Naive thymus-derived CD4-positive, alpha-beta T cell (primary cell): ENCODE measurements around the gene ZNF615. TPM values are rescaled to one million over a fixed set of nuclear protein-coding genes. Genes with fewer than 3 reads are reported as not detected.
A peak's percentile ranks its signal among the peaks of the same experiment; 100 is the strongest.
"Not testable (repeated sequence)": the region's sequence is repeated elsewhere in the genome, so short reads cannot be mapped to it uniquely, and the experiment has no call there.

ENCODE experiments used
- ATAC-seq: fragments of 150-1000 bp; cut with Tn5 transposase; 2 replicates; pipeline ENCODE4 v1.10.0; 2021; ENCODE audit warnings: mild to moderate bottlenecking, moderate library complexity
- CTCF ChIA-PET: fragments of 350-600 bp; sonication (Branson Sonifier 250); formaldehyde crosslinking; loops from one replicate; lab custom pipeline; 2021; ENCODE audit warnings: antibody characterized with exemption; lab: Charles Lee
- POLR2A ChIA-PET: fragments of 350-600 bp; sonication (Branson Sonifier 250); formaldehyde crosslinking; loops from one replicate; lab custom pipeline; 2021; ENCODE audit warnings: antibody characterized with exemption, inconsistent platforms; lab: Charles Lee
- DNase-seq, 9 donors: peaks; one replicate each; pipeline versions ENCODE4 v3.0.0 to v3.0.0-alpha.2; 2020 to 2022; ENCODE audit warnings: mixed read lengths in 1 of 9
- H3K27ac ChIP-seq: one replicate; pipeline ENCODE4 v1.7.0; 2013; ENCODE audit warnings: mild to moderate bottlenecking, low read depth, low read length, moderate library complexity
- H3K27me3 ChIP-seq, 2 donors: one replicate each; pipeline ENCODE4 v1.7.0; 2013; ENCODE audit warnings: low read length in 2 of 2, mild to moderate bottlenecking in 2 of 2, moderate library complexity in 2 of 2; ENCODE audit not compliant: control insufficient read depth in 2 of 2, insufficient read depth in 2 of 2
- H3K36me3 ChIP-seq, 3 experiments: 1 replicate in 2 of 3; 2 replicates in 1 of 3; pipeline ENCODE4 v1.7.0; 2013; ENCODE audit warnings: low read length in 3 of 3, mild to moderate bottlenecking in 3 of 3, moderate library complexity in 1 of 3; ENCODE audit not compliant: insufficient read depth in 3 of 3, control insufficient read depth in 2 of 3
- H3K4me1 ChIP-seq, 2 donors: one replicate each; pipeline ENCODE4 v1.7.0; 2013; ENCODE audit warnings: low read length in 2 of 2, mild to moderate bottlenecking in 2 of 2, moderate library complexity in 1 of 2; ENCODE audit not compliant: control insufficient read depth in 2 of 2, insufficient read depth in 2 of 2
- H3K4me3 ChIP-seq: 2 replicates; pipeline ENCODE4 v1.7.0; 2013; ENCODE audit warnings: mild to moderate bottlenecking, low read length
- H3K9me3 ChIP-seq, 3 experiments: 1 replicate in 2 of 3; 2 replicates in 1 of 3; pipeline ENCODE4 v1.7.0; 2013; ENCODE audit warnings: low read length in 3 of 3; ENCODE audit not compliant: control insufficient read depth in 2 of 3
- H3K27ac Mint-ChIP-seq, 9 donors: one replicate each; pipeline ENCODE4 v1.8.0; 2020 to 2022; ENCODE audit warnings: mixed read lengths in 9 of 9, mild to moderate bottlenecking in 8 of 9, moderate library complexity in 5 of 9, inconsistent platforms in 2 of 9
- H3K27me3 Mint-ChIP-seq, 5 donors: one replicate each; pipeline ENCODE4 v1.8.0; 2021 to 2022; ENCODE audit warnings: mixed read lengths in 5 of 5, mild to moderate bottlenecking in 1 of 5
- H3K36me3 Mint-ChIP-seq, 5 donors: one replicate each; pipeline ENCODE4 v1.8.0; 2020 to 2022; ENCODE audit warnings: mixed read lengths in 5 of 5, mild to moderate bottlenecking in 3 of 5, inconsistent platforms in 1 of 5
- H3K4me1 Mint-ChIP-seq, 7 donors: one replicate each; pipeline ENCODE4 v1.8.0; 2020 to 2022; ENCODE audit warnings: mixed read lengths in 7 of 7, mild to moderate bottlenecking in 3 of 7, inconsistent platforms in 1 of 7
- H3K4me3 Mint-ChIP-seq, 10 donors: one replicate each; pipeline ENCODE4 v1.8.0; 2020 to 2022; ENCODE audit warnings: mild to moderate bottlenecking in 10 of 10, mixed read lengths in 10 of 10, moderate library complexity in 6 of 10, inconsistent platforms in 2 of 10
- H3K9me3 Mint-ChIP-seq, 11 donors: one replicate each; pipeline ENCODE4 v1.8.0; 2020 to 2022; ENCODE audit warnings: mixed read lengths in 11 of 11, mild to moderate bottlenecking in 4 of 11, inconsistent platforms in 1 of 11, moderate library complexity in 1 of 11
- intact Hi-C, 2 donors: fragments of 100-400 bp; cut with micrococcal nuclease; formaldehyde crosslinking; loops; one replicate each; pipeline ENCODE4 v1.15.1; 2023
- polyA plus RNA-seq, 2 donors: library from polyadenylated mRNA; unstranded; fragments of 300-500 nt; fragmentation: Illumina TruSeq; gene quantifications; one replicate each; pipeline ENCODE4 v1.2.3, GENCODE V29; 2021
- total RNA-seq, 6 experiments: library from RNA in 5 of 6; stranded (reverse) in 5 of 6; gene quantifications; 1 replicate in 5 of 6; 2 replicates in 1 of 6; pipeline ENCODE4 v1.2.3 and lab custom pipeline; 2021 to 2026

Gene ZNF615
- total and polyA plus RNA-seq, 7 experiments from 2014 or later, result 8.7 to 20.9 (median 11.5) TPM

- peak overlapping the region; percentile 24 for H3K4me3 ChIP-seq
- Mint-ChIP-seq H3K4me3 (no peak overlapping the region), H3K9me3 (peaks cover 4 to 93% (median 65%) of the 10 kb centered on the region in 11 donors), H3K36me3 (peaks cover 37 to 84% (median 54%) of the 10 kb centered on the region in 5 donors), H3K27me3 (no peaks in the 10 kb centered on the region), H3K4me1 (no peaks in the 10 kb centered on the region), H3K27ac (no peak overlapping the region)
- no peak for DNase-seq
- intact Hi-C loops, result no loop called here
- ChIA-PET CTCF (no interaction called here), POLR2A (no interaction called here)
- peaks cover 27 to 86% (median 43%) of the 10 kb centered on the region in 3 experiments for H3K9me3 ChIP-seq
- H3K27me3 ChIP-seq, result no peaks in the 10 kb centered on the region
- ATAC-seq, result no peak
- H3K4me1 ChIP-seq, result no peaks in the 10 kb centered on the region
- peaks cover 45 to 51% (median 46%) of the 10 kb centered on the region in 3 experiments for H3K36me3 ChIP-seq
- no peak overlapping the region for H3K27ac ChIP-seq
Measured at GRCh38 chr19:52034051-52034728, 26.2 kb upstream of the ZNF615 start.

- Histone ChIP-seq H3K36me3 (peaks cover 8 to 28% (median 14%) of the 10 kb centered on the region in 3 experiments), H3K27me3 (no peaks in the 10 kb centered on the region), H3K27ac (peak overlapping the region; percentile 90), H3K4me1 (peaks cover 12 to 16% of the 10 kb centered on the region in 2 donors), H3K9me3 (peaks cover 8 to 49% (median 25%) of the 10 kb centered on the region in 3 experiments), H3K4me3 (peak overlapping the region; percentile 89)
- ATAC-seq (peak; percentile 15), DNase-seq (no peak)
- ChIA-PET POLR2A (interaction anchor here (0.7 to 2.9 kb wide), 5 partner anchors 20 to 1171 kb away, joined by 3 to 25 read pairs (median 5); partner anchors contain the start of genes PPP2R1A, ZNF432 and ZNF615), CTCF (no interaction called here)
- Mint-ChIP-seq H3K36me3 (peaks cover 27 to 81% (median 45%) of the 10 kb centered on the region in 5 donors), H3K27ac (peak overlapping the region; percentile 91 to 99 (median 96)), H3K9me3 (peaks cover 5 to 90% (median 51%) of the 10 kb centered on the region in 11 donors), H3K4me3 (peak overlapping the region; percentile 89 to 99 (median 96)), H3K4me1 (peaks cover 6 to 35% (median 31%) of the 10 kb centered on the region in 7 donors), H3K27me3 (no peaks in the 10 kb centered on the region)
- intact Hi-C loops, result loop anchor here (1.0 to 5.0 kb wide), 11 partner anchors 20 to 1169 kb away; partner anchors contain the start of genes ZNF350 (in 2 of the 2), ZNF432 (in 2 of the 2), ZNF613 (in 2 of the 2) and ZNF615 (in 2 of the 2)
Measured at GRCh38 chr19:52028780-52029123, 20.7 kb upstream of the ZNF615 start.

DNA sequence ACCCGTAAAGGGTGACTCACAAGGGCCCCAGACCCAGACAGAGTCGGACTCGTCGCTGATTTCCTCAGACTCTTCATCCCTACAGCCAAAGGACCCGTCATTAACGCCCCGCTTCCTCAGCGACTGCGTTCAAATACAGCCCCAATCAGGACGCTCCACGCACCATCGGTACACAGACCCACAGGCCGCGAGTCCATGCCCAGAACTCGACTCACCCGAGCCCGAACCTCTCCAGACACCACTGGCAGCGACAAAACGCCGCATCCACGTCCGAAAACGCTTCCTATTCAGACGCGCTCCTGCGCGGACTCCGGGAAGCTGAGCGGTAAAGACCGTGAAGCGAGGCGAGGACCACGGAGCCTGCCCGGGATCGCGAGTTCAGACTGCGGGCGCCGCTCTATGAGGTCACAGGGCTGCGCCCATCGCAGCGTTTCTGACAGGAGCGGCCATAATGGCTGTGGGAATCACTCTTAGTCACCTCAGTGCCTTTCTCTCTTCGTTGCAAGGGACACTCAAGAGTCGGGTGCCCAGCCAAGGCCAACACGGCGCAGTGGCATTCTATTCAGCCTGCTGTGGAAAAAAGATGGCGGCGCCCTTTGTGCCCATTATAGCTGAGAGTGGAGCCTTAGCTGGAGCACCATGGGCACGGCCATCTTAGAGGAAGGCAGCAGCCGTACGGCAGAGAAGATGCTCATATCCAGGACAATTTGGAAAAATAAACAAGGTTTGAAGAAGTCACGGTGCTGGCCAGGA lies 20.2 kb upstream of the ZNF615 start, which contains the start of gene ZNF614:
TSS of gene ZNF614 (minus strand) at position 353 of the 753 bp plus-strand sequence. CDS start 2,634 bp downstream, outside the sequence.
- Mint-ChIP-seq H3K4me1 (peaks cover 6 to 35% (median 31%) of the 10 kb centered on the region in 7 donors), H3K27ac (peak within 1 kb of the TSS; percentile 91 to 99 (median 96)), H3K27me3 (no peaks in the 10 kb centered on the region), H3K9me3 (peaks cover 5 to 90% (median 50%) of the 10 kb centered on the region in 11 donors), H3K36me3 (peaks cover 27 to 81% (median 51%) of the 10 kb centered on the region in 5 donors), H3K4me3 (peak within 1 kb of the TSS; percentile 89 to 99 (median 96))
- ATAC-seq (peak; percentile 93), DNase-seq (peak; percentile 80 to 95 (median 89))
- Histone ChIP-seq H3K27ac (peak within 1 kb of the TSS; percentile 90), H3K36me3 (peaks cover 12 to 33% (median 19%) of the 10 kb centered on the region in 3 experiments), H3K4me3 (peak within 1 kb of the TSS; percentile 89), H3K27me3 (no peaks in the 10 kb centered on the region), H3K4me1 (peaks cover 12 to 16% of the 10 kb centered on the region in 2 donors), H3K9me3 (peaks cover 5 to 49% (median 24%) of the 10 kb centered on the region in 3 experiments)
- intact Hi-C loops, result loop anchor here (1.0 to 5.0 kb wide), 11 partner anchors 20 to 1169 kb away; partner anchors contain the start of genes ZNF350 (in 2 of the 2), ZNF432 (in 2 of the 2), ZNF613 (in 2 of the 2) and ZNF615 (in 2 of the 2)
- CTCF ChIA-PET, result no interaction called here
- POLR2A ChIA-PET, result interaction anchor here (0.7 to 2.9 kb wide), 5 partner anchors 20 to 1171 kb away, joined by 3 to 25 read pairs (median 5); partner anchors contain the start of genes PPP2R1A, ZNF432 and ZNF615

DNA sequence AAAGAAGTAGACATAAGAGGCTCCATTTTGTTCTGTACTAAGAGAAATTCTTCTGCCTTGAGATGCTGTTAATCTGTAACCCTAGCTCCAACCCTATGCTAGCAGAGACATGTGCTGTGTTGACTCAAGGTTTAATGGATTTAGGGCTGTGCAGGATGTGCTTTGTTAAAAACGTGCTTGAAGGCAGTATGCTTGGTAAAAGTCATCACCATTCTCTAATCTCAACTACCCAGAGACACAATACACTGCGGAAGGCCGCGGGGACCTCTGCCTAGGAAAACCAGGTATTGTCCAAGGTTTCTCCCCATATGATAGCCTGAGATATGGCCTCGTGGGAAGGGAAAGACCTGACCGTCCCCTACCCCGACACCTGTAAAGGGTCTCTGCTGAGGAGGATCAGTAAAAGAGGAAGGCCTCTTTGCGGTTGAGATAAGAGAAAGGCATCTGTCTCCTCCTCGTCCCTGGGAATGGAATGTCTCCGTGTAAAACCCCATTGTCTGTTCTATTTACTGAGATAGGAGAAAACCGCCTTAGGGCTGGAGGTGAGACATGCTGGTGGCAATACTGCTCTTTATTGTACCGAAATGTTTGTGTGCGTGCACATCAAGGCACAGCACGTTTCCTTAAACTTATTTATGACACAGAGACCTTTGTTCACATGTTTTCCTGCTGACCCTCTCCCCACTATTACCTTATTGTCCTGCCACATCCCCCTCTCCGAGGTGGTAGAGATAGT lies 18.4 kb upstream of the ZNF615 start:
- H3K4me3 ChIP-seq, H3K27ac ChIP-seq, H3K27ac Mint-ChIP-seq, H3K27me3 Mint-ChIP-seq, CTCF ChIA-PET, H3K27me3 ChIP-seq, DNase-seq, ATAC-seq: not testable (repeated sequence)
- intact Hi-C loops, result loop anchor here in 1 of 2 donors (5.0 kb wide), 2 partner anchors 576 to 1171 kb away; no protein-coding TSS in a partner anchor
- H3K4me3 Mint-ChIP-seq, result peak overlapping the region in 8 of 10 donors; percentile 89 to 99 (median 96)
- peaks cover 8 to 35% (median 31%) of the 10 kb centered on the region in 7 donors for H3K4me1 Mint-ChIP-seq
- H3K9me3 Mint-ChIP-seq, result peaks cover 5 to 87% (median 54%) of the 10 kb centered on the region in 11 donors
- POLR2A ChIA-PET, result interaction anchor here (2.8 to 2.9 kb wide), 2 partner anchors 18 to 22 kb away, joined by 13 to 25 read pairs; partner anchors contain the start of genes ZNF432 and ZNF615
- peaks cover 32 to 84% (median 63%) of the 10 kb centered on the region in 5 donors for H3K36me3 Mint-ChIP-seq
- Histone ChIP-seq H3K9me3 (peaks cover 4 to 45% (median 13%) of the 10 kb centered on the region in 3 experiments), H3K36me3 (peaks cover 19 to 47% (median 20%) of the 10 kb centered on the region in 3 experiments), H3K4me1 (peaks cover 12 to 16% of the 10 kb centered on the region in 2 donors)

- CTCF ChIA-PET, ATAC-seq, POLR2A ChIA-PET, H3K27me3 ChIP-seq, H3K27ac Mint-ChIP-seq, DNase-seq, H3K27ac ChIP-seq, H3K27me3 Mint-ChIP-seq, intact Hi-C loops: not testable (repeated sequence)
- peak overlapping the region in 1 of 10 donors; percentile 51 for H3K4me3 Mint-ChIP-seq
- H3K36me3 ChIP-seq, result peaks cover 25 to 66% (median 35%) of the 10 kb centered on the region in 3 experiments
- peaks cover 12 to 16% of the 10 kb centered on the region in 2 donors for H3K4me1 ChIP-seq
- H3K36me3 Mint-ChIP-seq, result peaks cover 50 to 87% (median 76%) of the 10 kb centered on the region in 5 donors
- peak overlapping the region; percentile 11 for H3K4me3 ChIP-seq
- H3K4me1 Mint-ChIP-seq, result peaks cover 8 to 41% (median 31%) of the 10 kb centered on the region in 7 donors
- peaks cover 10 to 51% (median 33%) of the 10 kb centered on the region in 3 experiments for H3K9me3 ChIP-seq
- H3K9me3 Mint-ChIP-seq, result peaks cover 10 to 91% (median 62%) of the 10 kb centered on the region in 11 donors
Measured at GRCh38 chr19:52024478-52024877, 16.5 kb upstream of the ZNF615 start.
